HG02938 (cell line): ENCODE results near the gene LYST.
A peak's percentile ranks its signal among the peaks of the same experiment; 100 is the strongest.
"Not testable (repeated sequence)": the region's sequence is repeated elsewhere in the genome, so short reads cannot be mapped to it uniquely, and the experiment has no call there.

ENCODE experiments used
- ATAC-seq: cut with Tn5 transposase; IDR thresholded peaks from one replicate; pipeline ENCODE4 v1.9.1; 2021; ENCODE audit warnings: mild to moderate bottlenecking, moderate library complexity; ENCODE audit not compliant: unreplicated experiment

LYST gene

GRCh38 chr1:235859789-235860188 lies 6.9 kb downstream of the LYST start:
- no peak for ATAC-seq

DNA sequence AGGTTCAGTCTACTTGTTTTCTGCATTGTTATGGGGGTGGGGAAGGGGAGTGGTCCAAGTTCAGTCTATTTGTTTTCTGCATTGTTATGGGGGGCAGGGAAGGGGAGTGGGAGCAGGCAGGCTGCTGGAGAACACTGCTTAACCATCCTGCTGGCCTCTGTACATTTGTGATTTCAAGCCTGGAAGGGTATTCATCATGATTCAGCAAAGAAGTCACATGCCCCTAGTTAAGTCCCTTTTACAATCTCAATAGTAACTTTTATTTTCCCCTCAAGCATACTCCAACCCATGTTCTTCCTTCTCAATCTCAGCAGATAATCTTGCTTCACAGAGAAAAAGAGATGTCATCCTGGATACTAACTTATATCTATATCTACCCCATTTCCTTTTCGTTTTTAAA lies 7.9 kb downstream of the LYST start:
- no peak for ATAC-seq

GRCh38 chr1:235857756-235858155 lies 8.9 kb downstream of the LYST start:
- no peak for ATAC-seq

- ATAC-seq: peak; percentile 63
Measured at GRCh38 chr1:235855811-235856429, 10.8 kb downstream of the LYST start.

- peak; percentile 52 for ATAC-seq
Measured at GRCh38 chr1:235854347-235854746, 12.4 kb downstream of the LYST start.

DNA sequence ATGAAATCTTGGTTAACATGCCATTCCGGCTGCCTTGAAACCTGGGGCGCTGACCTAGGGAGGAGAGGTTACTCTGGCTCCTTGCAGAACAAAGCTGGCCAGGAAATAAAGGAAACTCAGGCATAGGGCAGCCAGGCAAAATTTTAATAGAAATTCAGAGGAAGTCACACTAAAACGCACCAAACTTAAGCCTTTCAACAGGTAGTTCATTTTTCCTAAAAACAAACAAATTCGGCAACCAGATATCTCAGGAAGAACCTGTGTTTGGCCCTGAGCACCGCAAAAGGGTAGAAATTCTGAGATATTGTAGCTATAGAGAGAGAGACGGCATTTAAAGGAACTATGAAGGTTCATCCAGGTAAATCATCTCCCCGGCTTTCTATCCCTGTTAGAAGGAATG lies 13.1 kb downstream of the LYST start:
- no peak for ATAC-seq

GRCh38 chr1:235852887-235853286 lies 13.8 kb downstream of the LYST start:
- ATAC-seq: no peak

GRCh38 chr1:235851939-235852338 lies 14.8 kb downstream of the LYST start:
- no peak for ATAC-seq

DNA sequence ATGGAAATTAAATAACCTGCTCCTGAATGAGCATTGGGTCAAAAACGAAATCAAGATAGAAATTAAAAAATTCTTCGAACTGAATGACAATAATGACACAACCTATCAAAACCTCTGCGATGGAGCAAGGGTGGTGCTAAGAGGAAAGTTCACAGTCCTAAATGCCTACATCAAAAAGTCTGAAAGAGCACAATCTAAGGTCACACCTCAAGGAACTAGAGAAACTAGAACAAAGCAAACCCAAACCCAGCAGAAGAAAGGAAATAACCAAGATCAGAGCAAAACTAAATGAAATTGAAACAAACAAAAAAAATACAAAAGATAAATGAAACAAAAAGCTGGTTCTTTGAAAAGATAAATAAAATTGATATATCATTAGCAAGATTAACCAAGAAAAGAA lies 18.5 kb downstream of the LYST start:
- ATAC-seq: not testable (repeated sequence)

DNA sequence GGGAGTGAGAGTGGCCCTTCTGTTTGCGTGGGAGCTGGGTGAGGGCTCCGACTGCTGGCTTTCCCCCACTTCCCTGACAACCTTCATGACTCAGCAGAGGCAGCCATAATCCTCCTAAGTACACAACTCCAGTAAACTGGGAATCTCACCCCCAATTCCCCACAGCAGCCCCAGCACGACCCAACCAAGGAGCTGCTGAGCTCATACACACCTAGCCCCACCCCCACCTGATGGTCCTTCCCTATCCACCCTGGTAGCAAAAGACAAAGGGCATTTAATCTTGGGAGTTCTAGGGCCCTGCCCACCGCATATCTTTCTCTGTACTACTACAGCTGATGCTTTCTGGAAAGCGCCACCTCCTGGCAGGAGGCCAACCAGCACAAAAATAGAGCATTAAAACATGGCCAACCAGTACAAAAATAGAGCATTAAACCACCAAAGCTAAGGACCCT lies 21.0 kb downstream of the LYST start:
- not testable (repeated sequence) for ATAC-seq

- ATAC-seq: no peak
Measured at GRCh38 chr1:235844776-235845175, 21.9 kb downstream of the LYST start.

DNA sequence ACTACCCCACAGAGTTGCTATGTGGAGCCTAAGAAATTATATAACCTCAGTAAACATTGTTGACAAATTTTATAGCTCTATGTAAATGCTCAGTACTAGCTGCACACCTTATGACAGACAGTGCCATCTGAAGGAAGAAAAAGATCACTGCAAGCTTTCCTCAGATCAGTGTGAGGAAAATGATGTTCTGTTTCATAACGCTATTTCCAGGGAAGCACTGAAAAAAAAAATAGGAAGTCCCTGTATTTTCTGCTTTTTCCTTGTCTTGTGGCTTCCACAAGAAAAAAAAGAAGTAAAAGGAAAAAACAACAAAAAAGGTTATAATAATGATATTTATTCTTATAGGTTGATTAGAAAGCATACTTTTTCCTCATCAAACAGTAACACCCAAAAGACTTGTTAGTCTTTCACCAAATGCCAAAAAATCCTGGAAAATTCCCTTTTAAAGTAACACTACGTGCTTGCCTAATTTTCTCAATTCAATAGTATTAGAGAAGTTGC lies 23.2 kb downstream of the LYST start:
- ATAC-seq: peak; percentile 66

GRCh38 chr1:235841938-235842545 lies 24.7 kb downstream of the LYST start:
- peak; percentile 66 for ATAC-seq

- ATAC-seq: no peak
Measured at GRCh38 chr1:235838021-235838420, 28.7 kb downstream of the LYST start.

DNA sequence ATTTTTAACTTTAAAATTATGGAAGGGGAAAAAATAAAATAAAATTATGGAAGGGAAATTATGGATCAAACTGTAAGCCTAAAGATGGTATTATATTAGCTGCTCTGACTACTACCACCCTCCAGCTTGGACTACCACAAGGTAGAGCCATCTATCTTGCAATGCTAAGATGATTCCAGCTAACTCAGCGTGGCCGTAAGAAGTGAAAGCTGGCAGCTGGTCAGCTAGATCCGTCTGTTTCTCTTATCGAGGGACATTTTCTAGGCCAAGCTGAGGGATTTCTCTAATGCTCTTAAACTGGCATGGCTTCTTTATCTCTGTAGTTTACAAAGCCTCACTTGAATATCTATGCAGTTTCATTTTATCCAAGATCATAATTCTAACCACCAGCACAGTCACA lies 31.5 kb downstream of the LYST start:
- ATAC-seq: no peak

DNA sequence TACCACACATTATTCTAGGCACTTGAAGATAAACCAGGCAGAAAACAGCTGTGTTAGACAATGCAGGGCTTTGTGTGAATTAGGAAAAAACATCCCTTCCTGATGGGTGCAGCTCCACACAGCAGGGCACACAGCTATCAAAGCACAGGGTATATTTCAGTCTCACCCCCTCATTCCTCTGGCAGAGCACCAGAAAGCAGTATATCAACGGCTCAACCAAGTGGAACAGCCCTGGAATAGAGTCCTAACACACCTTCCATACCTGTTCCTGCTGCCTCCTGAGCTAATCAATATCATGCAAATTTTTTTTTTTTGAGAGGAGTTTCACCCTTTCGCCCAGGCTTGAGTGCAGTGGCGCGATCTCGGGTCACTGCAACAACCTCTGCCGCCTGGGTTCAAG lies 32.1 kb downstream of the LYST start:
- ATAC-seq: no peak

- ATAC-seq: no peak
Measured at GRCh38 chr1:235832011-235832410, 34.7 kb downstream of the LYST start.

- peak; percentile 96 for ATAC-seq
Measured at GRCh38 chr1:235831148-235831547, 35.6 kb downstream of the LYST start.

DNA sequence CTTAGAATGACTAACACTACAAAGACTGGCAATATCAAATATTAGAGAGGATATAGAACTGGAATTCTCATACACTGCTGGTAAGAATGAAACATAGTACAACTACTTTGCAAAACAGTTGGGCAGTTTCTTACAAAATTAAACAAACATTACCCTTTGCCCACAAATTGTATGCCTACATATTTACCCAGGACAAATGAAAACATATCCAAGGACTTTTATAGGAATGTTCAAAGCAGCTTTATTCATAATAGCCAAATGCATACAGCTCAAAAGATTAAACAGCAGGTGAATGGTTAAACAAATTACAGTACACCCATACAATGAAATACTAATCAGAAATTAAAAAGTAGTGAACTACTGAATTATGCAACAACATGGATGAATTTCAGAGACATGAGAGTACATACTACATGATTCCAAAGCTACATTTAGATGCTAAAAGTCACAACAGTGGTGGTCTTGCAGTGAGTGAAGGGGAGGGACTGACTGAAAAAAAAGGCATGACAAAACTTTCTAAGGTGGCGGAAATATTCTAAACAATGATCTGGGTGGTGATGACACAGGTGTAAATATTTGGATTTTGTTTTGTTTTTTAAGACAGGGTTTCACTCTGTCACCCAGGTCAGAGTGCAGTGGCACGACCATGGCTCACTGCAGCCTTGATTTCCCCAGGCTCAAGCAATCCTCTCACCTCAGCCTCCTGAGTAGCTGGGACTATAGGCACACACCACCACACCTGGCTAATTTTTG lies 40.4 kb downstream of the LYST start:
- no peak for ATAC-seq

DNA sequence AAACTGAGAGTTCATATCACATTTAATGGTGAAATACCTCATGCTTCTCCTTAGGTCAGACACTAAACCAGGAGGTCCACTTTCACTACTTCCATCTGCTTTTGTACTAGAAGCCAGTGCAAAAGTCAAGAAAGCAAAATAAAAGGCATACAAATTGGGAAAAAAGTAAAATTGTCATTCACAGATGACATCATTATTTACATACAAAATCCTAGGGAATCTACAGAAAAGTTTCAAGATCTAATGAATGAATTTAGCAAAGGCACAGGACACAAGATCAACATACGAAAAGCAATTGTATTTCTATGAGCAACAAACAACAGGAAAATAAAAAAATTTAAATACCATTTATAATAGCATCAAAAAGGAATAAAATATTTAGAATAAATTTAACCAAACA lies 41.5 kb downstream of the LYST start:
- ATAC-seq: no peak

- no peak for ATAC-seq
Measured at GRCh38 chr1:235823684-235824083, 43.0 kb downstream of the LYST start.

GRCh38 chr1:235822685-235823084 lies 44.0 kb downstream of the LYST start:
- ATAC-seq: no peak
